ENCODE data around the gene LRP6. TPM values are rescaled to one million over a fixed set of nuclear protein-coding genes. Genes with fewer than 3 reads are reported as not detected.

The LRP6 gene
- total RNA-seq, 1 donor from 2014 or later, result 40.9 TPM

GRCh38 chr12:12097891-12098690, 168.8 kb downstream of the LRP6 start:
- Mint-ChIP-seq H3K9me3 (ENCODE audit: unreplicated experiment) (peaks cover 2% of the 10 kb centered on the region), H3K27ac (ENCODE audit: unreplicated experiment) (no peak overlapping the region), H3K27me3 (ENCODE audit: low read depth, unreplicated experiment) (no peaks in the 10 kb centered on the region), H3K4me3 (ENCODE audit: unreplicated experiment) (no peak overlapping the region), H3K36me3 (ENCODE audit: low read depth, unreplicated experiment) (peaks cover 19% of the 10 kb centered on the region), H3K4me1 (ENCODE audit: low read depth, unreplicated experiment) (peaks cover 3% of the 10 kb centered on the region)
- Histone ChIP-seq H3K36me3 (ENCODE audit: insufficient read depth, low read length) (no peaks in the 10 kb centered on the region), H4K20me1 (ENCODE audit: insufficient read depth, low read length) (no peaks in the 10 kb centered on the region), H3K9ac (ENCODE audit: low read length) (no peak overlapping the region), H2AFZ (ENCODE audit: low read depth, low read length) (no peak overlapping the region), H3K4me1 (ENCODE audit: insufficient read depth, low read length) (peaks cover 12% of the 10 kb centered on the region), H3K4me3 (ENCODE audit: insufficient read depth, low read depth, low read length) (no peak overlapping the region), H3K79me2 (ENCODE audit: insufficient read depth, low read length) (no peaks in the 10 kb centered on the region), H3K27me3 (ENCODE audit: insufficient read depth, low read length) (no peaks in the 10 kb centered on the region), H3K27ac (ENCODE audit: low read depth, low read length) (no peak overlapping the region), H3K4me2 (ENCODE audit: low read length) (no peak overlapping the region), H3K9me3 (ENCODE audit: insufficient read depth, low read depth, low read length) (no peaks in the 10 kb centered on the region)
- peak; percentile 50 for DNase-seq (ENCODE audit: low read depth)
- TF ChIP-seq EZH2 (IDR thresholded peaks at IDR 0.05; ENCODE audit: insufficient read depth, low read length) (no peak), CTCF (IDR thresholded peaks at IDR 0.05; ENCODE audit: insufficient read depth, low read depth, low read length) (no peak)
- FAIRE-seq, result no peak

GRCh38 chr12:12095021-12095420, 171.8 kb downstream of the LRP6 start:
- Mint-ChIP-seq H3K4me3 (ENCODE audit: unreplicated experiment) (no peak overlapping the region), H3K4me1 (ENCODE audit: low read depth, unreplicated experiment) (peaks cover 14% of the 10 kb centered on the region), H3K36me3 (ENCODE audit: low read depth, unreplicated experiment) (peaks cover 13% of the 10 kb centered on the region), H3K27me3 (ENCODE audit: low read depth, unreplicated experiment) (no peaks in the 10 kb centered on the region), H3K27ac (ENCODE audit: unreplicated experiment) (no peak overlapping the region), H3K9me3 (ENCODE audit: unreplicated experiment) (peaks cover 2% of the 10 kb centered on the region)
- H3K79me2 ChIP-seq (ENCODE audit: insufficient read depth, low read length), result no peaks in the 10 kb centered on the region
- TF ChIP-seq CTCF (IDR thresholded peaks at IDR 0.05; ENCODE audit: insufficient read depth, low read depth, low read length) (no peak), EZH2 (IDR thresholded peaks at IDR 0.05; ENCODE audit: insufficient read depth, low read length) (no peak)
- H3K9me3 ChIP-seq (ENCODE audit: insufficient read depth, low read depth, low read length), result no peaks in the 10 kb centered on the region
- no peak for FAIRE-seq
- H4K20me1 ChIP-seq (ENCODE audit: insufficient read depth, low read length), result no peaks in the 10 kb centered on the region
- H2AFZ ChIP-seq (ENCODE audit: low read depth, low read length), result no peak overlapping the region
- no peaks in the 10 kb centered on the region for H3K27me3 ChIP-seq (ENCODE audit: insufficient read depth, low read length)
- no peak overlapping the region for H3K4me2 ChIP-seq (ENCODE audit: low read length)
- no peak overlapping the region for H3K27ac ChIP-seq (ENCODE audit: low read depth, low read length)
- H3K4me1 ChIP-seq (ENCODE audit: insufficient read depth, low read length), result peaks cover 23% of the 10 kb centered on the region
- DNase-seq (ENCODE audit: low read depth), result peak; percentile 21
- H3K36me3 ChIP-seq (ENCODE audit: insufficient read depth, low read length), result no peaks in the 10 kb centered on the region
- H3K4me3 ChIP-seq (ENCODE audit: insufficient read depth, low read depth, low read length), result no peak overlapping the region
- H3K9ac ChIP-seq (ENCODE audit: low read length), result no peak overlapping the region

GRCh38 chr12:12094481-12094880, 172.4 kb downstream of the LRP6 start:
- TF ChIP-seq CTCF (IDR thresholded peaks at IDR 0.05; ENCODE audit: insufficient read depth, low read depth, low read length) (no peak), EZH2 (IDR thresholded peaks at IDR 0.05; ENCODE audit: insufficient read depth, low read length) (no peak)
- peaks cover 14% of the 10 kb centered on the region for H3K4me1 Mint-ChIP-seq (ENCODE audit: low read depth, unreplicated experiment)
- no peak overlapping the region for H3K4me3 Mint-ChIP-seq (ENCODE audit: unreplicated experiment)
- peaks cover 12% of the 10 kb centered on the region for H3K36me3 Mint-ChIP-seq (ENCODE audit: low read depth, unreplicated experiment)
- Histone ChIP-seq H3K4me3 (ENCODE audit: insufficient read depth, low read depth, low read length) (no peak overlapping the region), H4K20me1 (ENCODE audit: insufficient read depth, low read length) (no peaks in the 10 kb centered on the region), H3K4me2 (ENCODE audit: low read length) (no peak overlapping the region), H3K27ac (ENCODE audit: low read depth, low read length) (no peak overlapping the region), H3K27me3 (ENCODE audit: insufficient read depth, low read length) (no peaks in the 10 kb centered on the region), H3K9ac (ENCODE audit: low read length) (no peak overlapping the region), H3K9me3 (ENCODE audit: insufficient read depth, low read depth, low read length) (no peaks in the 10 kb centered on the region), H3K36me3 (ENCODE audit: insufficient read depth, low read length) (no peaks in the 10 kb centered on the region), H3K4me1 (ENCODE audit: insufficient read depth, low read length) (peaks cover 23% of the 10 kb centered on the region), H2AFZ (ENCODE audit: low read depth, low read length) (no peak overlapping the region), H3K79me2 (ENCODE audit: insufficient read depth, low read length) (no peaks in the 10 kb centered on the region)
- DNase-seq (ENCODE audit: low read depth) (no peak), FAIRE-seq (no peak)
- H3K27me3 Mint-ChIP-seq (ENCODE audit: low read depth, unreplicated experiment), result no peaks in the 10 kb centered on the region
- peaks cover 2% of the 10 kb centered on the region for H3K9me3 Mint-ChIP-seq (ENCODE audit: unreplicated experiment)
- no peak overlapping the region for H3K27ac Mint-ChIP-seq (ENCODE audit: unreplicated experiment)

All from astrocyte (in vitro differentiated cells and primary cell).